ENCODE data around the gene PXMP4. TPM values are rescaled to one million over a fixed set of nuclear protein-coding genes. Genes with fewer than 3 reads are reported as not detected.

PXMP4 gene
- total and polyA plus RNA-seq, 2 experiments from 2014 or later, result 5.9 to 14.1 TPM

DNA sequence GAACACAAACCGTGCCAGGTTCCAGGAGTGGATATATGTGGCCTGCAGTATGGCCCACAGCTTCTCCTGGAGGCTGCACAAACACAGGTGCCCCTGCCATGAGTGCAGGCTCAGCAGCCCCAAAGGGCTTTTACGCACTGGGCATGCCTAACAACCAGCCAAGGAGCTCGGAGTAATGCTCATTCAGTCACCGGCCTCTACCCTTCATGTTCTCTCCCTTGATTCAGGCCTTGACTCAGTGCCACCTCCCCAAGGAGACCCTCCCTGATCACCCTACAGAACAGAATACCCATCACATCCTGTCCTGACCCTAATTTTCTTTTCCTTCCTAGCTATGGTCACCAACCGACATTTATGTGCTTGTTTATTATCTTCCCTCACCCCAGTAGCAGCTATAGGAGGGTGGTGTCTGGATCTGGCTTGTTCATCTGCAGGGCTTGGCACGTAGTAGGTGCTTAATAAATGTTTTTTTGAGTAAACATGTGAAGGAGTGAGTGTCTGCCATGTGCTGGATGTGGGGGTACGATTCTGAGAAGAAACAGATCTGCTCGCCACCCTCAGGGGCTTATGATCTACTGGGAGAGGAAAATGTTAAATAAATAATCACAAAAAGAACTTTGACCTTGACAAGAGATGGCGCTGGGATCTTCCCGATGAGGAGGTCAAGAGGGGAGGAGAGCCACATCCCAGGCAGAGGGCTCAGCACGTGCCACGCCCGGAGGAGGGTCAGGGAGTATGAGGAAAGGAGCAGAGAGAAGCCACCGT lies 9.2 kb downstream of the PXMP4 start:
- Histone ChIP-seq H3K9me3 (ENCODE audit: low read depth) (no peaks in the 10 kb centered on the region), H3K27me3 (replicated peaks; ENCODE audit: insufficient read depth) (no peaks in the 10 kb centered on the region), H3K79me2 (ENCODE audit: insufficient read depth) (no peaks in the 10 kb centered on the region), H4K20me1 (ENCODE audit: insufficient read depth) (no peaks in the 10 kb centered on the region), H2AFZ (no peak overlapping the region), H3K4me2 (ENCODE audit: unreplicated experiment) (no peak overlapping the region), H3K9ac (no peak overlapping the region), H3K27ac (no peak overlapping the region), H3K36me3 (ENCODE audit: low read depth) (no peaks in the 10 kb centered on the region), H3K4me1 (ENCODE audit: insufficient read depth) (no peaks in the 10 kb centered on the region), H3K4me3 (no peak overlapping the region), H3F3A (ENCODE audit: insufficient read depth) (no peaks in the 10 kb centered on the region), H3K9me2 (ENCODE audit: insufficient read depth) (no peaks in the 10 kb centered on the region)
- 76 to 78% methylated on average over 13 to 14 of the region's 14 CpGs for WGBS, 2 experiments (ENCODE audit: low coverage in 1 of 2, low lambda C conversion rate in 2 of 2, missing lambda C conversion rate in 2 of 2)
- TF ChIP-seq EZH2 (IDR thresholded peaks at IDR 0.05; ENCODE audit: insufficient read depth, poor library complexity, severe bottlenecking), result no peak
- TF ChIP-seq EZH2phosphoT487 (IDR thresholded peaks at IDR 0.05; ENCODE audit: insufficient read depth, low read depth), result no peak
- DNase-seq, result no peak
- in situ Hi-C loops (cut with MboI), result no loop called here

DNA sequence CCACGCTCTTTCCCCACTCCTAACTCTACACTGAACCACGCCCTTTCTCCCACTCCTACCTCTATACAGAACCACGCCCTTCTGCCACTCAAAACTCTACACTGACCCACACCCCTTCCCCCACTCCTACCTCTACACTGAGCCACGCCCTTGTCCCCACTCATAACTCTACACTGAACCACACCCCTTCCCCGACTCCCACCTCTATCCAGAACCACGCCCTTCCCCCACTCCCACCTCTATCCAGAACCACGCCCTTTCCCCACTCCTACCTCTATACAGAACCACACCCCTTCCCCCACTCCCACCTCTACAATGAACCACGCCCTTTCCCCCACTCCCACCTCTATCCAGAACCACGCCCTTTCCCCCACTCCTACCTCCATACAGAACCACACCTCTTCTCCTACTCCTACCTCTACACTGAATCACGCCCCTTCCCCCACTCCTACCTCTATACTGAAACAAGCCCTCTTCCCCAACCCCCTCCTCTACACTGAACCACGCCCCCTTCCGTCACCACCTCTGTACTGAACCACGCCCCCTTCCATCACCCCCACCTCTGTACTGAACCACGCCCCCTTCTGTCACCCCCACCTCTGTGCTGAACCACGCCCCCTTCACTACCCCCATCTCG lies 10.1 kb downstream of the PXMP4 start:
- no peaks in the 10 kb centered on the region for H3K9me3 ChIP-seq (ENCODE audit: low read depth)
- in situ Hi-C loops (cut with MboI), result no loop called here
- no peak overlapping the region for H3K27ac ChIP-seq
- H3K4me2 ChIP-seq (ENCODE audit: unreplicated experiment), result no peak overlapping the region
- no peaks in the 10 kb centered on the region for H4K20me1 ChIP-seq (ENCODE audit: insufficient read depth)
- H3K9me2 ChIP-seq (ENCODE audit: insufficient read depth), result no peaks in the 10 kb centered on the region
- no peak overlapping the region for H3K4me3 ChIP-seq
- H3K4me1 ChIP-seq (ENCODE audit: insufficient read depth), result no peaks in the 10 kb centered on the region
- no peak for DNase-seq
- H3K27me3 ChIP-seq (replicated peaks; ENCODE audit: insufficient read depth), result no peaks in the 10 kb centered on the region
- H2AFZ ChIP-seq, result no peak overlapping the region
- H3K36me3 ChIP-seq (ENCODE audit: low read depth), result no peaks in the 10 kb centered on the region
- no peaks in the 10 kb centered on the region for H3F3A ChIP-seq (ENCODE audit: insufficient read depth)
- H3K79me2 ChIP-seq (ENCODE audit: insufficient read depth), result no peaks in the 10 kb centered on the region
- TF ChIP-seq EZH2phosphoT487 (IDR thresholded peaks at IDR 0.05; ENCODE audit: insufficient read depth, low read depth) (no peak), EZH2 (IDR thresholded peaks at IDR 0.05; ENCODE audit: insufficient read depth, poor library complexity, severe bottlenecking) (no peak)
- no peak overlapping the region for H3K9ac ChIP-seq
- 40 to 77% methylated on average over 2 to 16 of the region's 16 CpGs for WGBS, 2 experiments (ENCODE audit: low coverage in 1 of 2, low lambda C conversion rate in 2 of 2, missing lambda C conversion rate in 2 of 2)

DNA sequence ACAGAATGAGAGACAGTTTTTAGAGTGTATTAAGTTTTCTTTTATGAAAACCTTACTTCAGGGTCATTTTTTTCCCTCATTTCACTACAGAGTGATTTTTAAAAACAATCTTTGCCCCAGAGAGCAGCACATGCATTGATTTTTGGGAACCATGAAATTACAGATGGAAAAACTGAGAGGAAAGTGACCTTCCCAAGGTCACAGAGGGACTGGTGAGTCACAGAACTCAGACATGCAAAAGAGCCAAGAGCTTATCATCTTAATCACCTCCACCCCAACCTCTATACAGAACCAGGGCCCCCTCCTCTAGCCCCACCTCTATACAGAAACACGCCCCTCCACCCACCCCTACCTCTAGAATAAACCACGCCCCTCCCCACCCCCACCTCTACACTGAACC lies 10.7 kb downstream of the PXMP4 start:
- H3K4me3 ChIP-seq, result no peak overlapping the region
- no peaks in the 10 kb centered on the region for H3K27me3 ChIP-seq (replicated peaks; ENCODE audit: insufficient read depth)
- no peaks in the 10 kb centered on the region for H3K36me3 ChIP-seq (ENCODE audit: low read depth)
- DNase-seq, result peak; percentile 40
- in situ Hi-C loops (cut with MboI), result no loop called here
- H3K9me3 ChIP-seq (ENCODE audit: low read depth), result no peaks in the 10 kb centered on the region
- H3K79me2 ChIP-seq (ENCODE audit: insufficient read depth), result no peaks in the 10 kb centered on the region
- no peaks in the 10 kb centered on the region for H3K4me1 ChIP-seq (ENCODE audit: insufficient read depth)
- no peak overlapping the region for H3K27ac ChIP-seq
- no peaks in the 10 kb centered on the region for H3K9me2 ChIP-seq (ENCODE audit: insufficient read depth)
- no peaks in the 10 kb centered on the region for H4K20me1 ChIP-seq (ENCODE audit: insufficient read depth)
- TF ChIP-seq EZH2 (IDR thresholded peaks at IDR 0.05; ENCODE audit: insufficient read depth, poor library complexity, severe bottlenecking) (no peak), EZH2phosphoT487 (IDR thresholded peaks at IDR 0.05; ENCODE audit: insufficient read depth, low read depth) (no peak)
- 85% methylated on average over 2 of the region's 2 CpGs; no CpG with 5 or more reads in 1 of the 2 experiments for WGBS, 2 experiments (ENCODE audit: low coverage in 1 of 2, low lambda C conversion rate in 2 of 2, missing lambda C conversion rate in 2 of 2)
- H2AFZ ChIP-seq, result no peak overlapping the region
- no peak overlapping the region for H3K4me2 ChIP-seq (ENCODE audit: unreplicated experiment)
- no peaks in the 10 kb centered on the region for H3F3A ChIP-seq (ENCODE audit: insufficient read depth)
- no peak overlapping the region for H3K9ac ChIP-seq

DNA sequence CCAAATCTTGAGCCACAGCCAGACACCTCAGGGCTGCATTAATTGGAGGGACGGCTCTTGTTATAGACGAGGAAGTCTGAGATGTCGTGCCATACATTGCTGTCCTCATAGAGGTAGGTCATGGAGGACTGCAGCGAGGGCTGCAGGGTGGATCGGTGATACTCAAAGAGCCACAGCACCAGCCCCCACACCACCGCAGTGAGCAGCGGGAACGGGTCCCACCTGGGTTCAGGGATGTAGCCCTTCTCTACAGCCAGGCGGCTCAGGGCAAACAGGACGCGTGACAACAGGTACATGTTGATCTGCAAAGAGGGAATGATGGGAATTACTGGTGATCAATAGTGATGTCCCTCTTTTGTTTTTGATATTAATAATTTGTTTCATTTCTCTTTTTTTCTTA lies 12.4 kb downstream of the PXMP4 start:
- Histone ChIP-seq H3K79me2 (ENCODE audit: insufficient read depth) (no peaks in the 10 kb centered on the region), H3K9ac (no peak overlapping the region), H3K9me3 (ENCODE audit: low read depth) (no peaks in the 10 kb centered on the region), H3K9me2 (ENCODE audit: insufficient read depth) (no peaks in the 10 kb centered on the region), H3K4me3 (no peak overlapping the region), H3K36me3 (ENCODE audit: low read depth) (no peaks in the 10 kb centered on the region), H2AFZ (no peak overlapping the region), H3K4me1 (ENCODE audit: insufficient read depth) (no peaks in the 10 kb centered on the region), H3F3A (ENCODE audit: insufficient read depth) (no peaks in the 10 kb centered on the region), H3K27me3 (replicated peaks; ENCODE audit: insufficient read depth) (no peaks in the 10 kb centered on the region), H3K4me2 (ENCODE audit: unreplicated experiment) (no peak overlapping the region), H4K20me1 (ENCODE audit: insufficient read depth) (no peaks in the 10 kb centered on the region), H3K27ac (no peak overlapping the region)
- in situ Hi-C loops (cut with MboI), result no loop called here
- TF ChIP-seq EZH2 (IDR thresholded peaks at IDR 0.05; ENCODE audit: insufficient read depth, poor library complexity, severe bottlenecking), result no peak
- no peak for TF ChIP-seq EZH2phosphoT487 (IDR thresholded peaks at IDR 0.05; ENCODE audit: insufficient read depth, low read depth)
- no peak for DNase-seq
- 89% methylated on average over 11 of the region's 11 CpGs for WGBS, 2 experiments (ENCODE audit: low coverage in 1 of 2, low lambda C conversion rate in 2 of 2, missing lambda C conversion rate in 2 of 2)
